Memory B cell (primary cell): Measurements from ENCODE around the gene PGAM1.
"Not testable (repeated sequence)": the region's sequence is repeated elsewhere in the genome, so short reads cannot be mapped to it uniquely, and the experiment has no call there.

Experiments
- ATAC-seq: fragments of 150-1000 bp; cut with Tn5 transposase; 2 replicates; pipeline ENCODE4 v1.10.0; 2021; ENCODE audit warnings: low read depth, mild to moderate bottlenecking, moderate library complexity
- DNase-seq, 2 donors: peaks; one replicate each; pipeline ENCODE4 v3.0.0; 2022; ENCODE audit warnings: low spot score in 2 of 2
- H3K27ac Mint-ChIP-seq: one replicate; pipeline ENCODE4 v1.8.0; 2022; ENCODE audit warnings: mild to moderate bottlenecking, moderate library complexity, mixed read lengths
- H3K27me3 Mint-ChIP-seq: one replicate; pipeline ENCODE4 v1.8.0; 2022; ENCODE audit warnings: mixed read lengths
- H3K36me3 Mint-ChIP-seq: one replicate; pipeline ENCODE4 v1.8.0; 2022; ENCODE audit warnings: mild to moderate bottlenecking, mixed read lengths
- H3K4me1 Mint-ChIP-seq: one replicate; pipeline ENCODE4 v1.8.0; 2022; ENCODE audit warnings: mixed read lengths
- H3K4me3 Mint-ChIP-seq: one replicate; pipeline ENCODE4 v1.8.0; 2022; ENCODE audit warnings: mild to moderate bottlenecking, moderate library complexity, mixed read lengths
- H3K9me3 Mint-ChIP-seq: one replicate; pipeline ENCODE4 v1.8.0; 2022; ENCODE audit warnings: mixed read lengths

Gene PGAM1

GRCh38 chr10:97454330-97455036 is 28.5 kb downstream of the PGAM1 start:
- Mint-ChIP-seq H3K27ac (peak overlapping the region; percentile 59), H3K4me1 (peaks cover 7% of the 10 kb centered on the region), H3K27me3 (no peaks in the 10 kb centered on the region), H3K36me3 (peaks cover 16% of the 10 kb centered on the region), H3K4me3 (no peak overlapping the region), H3K9me3 (no peaks in the 10 kb centered on the region)
- ATAC-seq (no peak), DNase-seq (no peak)

GRCh38 chr10:97456034-97456685 is 30.2 kb downstream of the PGAM1 start:
- no peaks in the 10 kb centered on the region for H3K27me3 Mint-ChIP-seq
- DNase-seq, result no peak
- H3K36me3 Mint-ChIP-seq, result peaks cover 19% of the 10 kb centered on the region
- H3K4me1 Mint-ChIP-seq, result no peaks in the 10 kb centered on the region
- no peaks in the 10 kb centered on the region for H3K9me3 Mint-ChIP-seq
- H3K4me3 Mint-ChIP-seq, result no peak overlapping the region
- peak overlapping the region; percentile 48 for H3K27ac Mint-ChIP-seq
- ATAC-seq, result no peak

- H3K4me3 Mint-ChIP-seq, result no peak overlapping the region
- no peaks in the 10 kb centered on the region for H3K9me3 Mint-ChIP-seq
- DNase-seq, result no peak
- no peaks in the 10 kb centered on the region for H3K27me3 Mint-ChIP-seq
- no peaks in the 10 kb centered on the region for H3K4me1 Mint-ChIP-seq
- peaks cover 21% of the 10 kb centered on the region for H3K36me3 Mint-ChIP-seq
- H3K27ac Mint-ChIP-seq, result peak overlapping the region; percentile 48
- ATAC-seq, result no peak
Observed at GRCh38 chr10:97456686-97457065, 30.7 kb downstream of the PGAM1 start.

- DNase-seq (no peak), ATAC-seq (no peak)
- no peaks in the 10 kb centered on the region for H3K9me3 Mint-ChIP-seq
- no peak overlapping the region for H3K27ac Mint-ChIP-seq
- H3K4me3 Mint-ChIP-seq, result no peak overlapping the region
- H3K36me3 Mint-ChIP-seq, result peaks cover 25% of the 10 kb centered on the region
- no peaks in the 10 kb centered on the region for H3K4me1 Mint-ChIP-seq
- H3K27me3 Mint-ChIP-seq, result no peaks in the 10 kb centered on the region
Observed at GRCh38 chr10:97459111-97459510, 33.1 kb downstream of the PGAM1 start.

GRCh38 chr10:97459933-97460332 is 33.9 kb downstream of the PGAM1 start:
- no peaks in the 10 kb centered on the region for H3K4me1 Mint-ChIP-seq

GRCh38 chr10:97462309-97462708 is 36.3 kb downstream of the PGAM1 start:
- Mint-ChIP-seq H3K4me1 (no peaks in the 10 kb centered on the region), H3K9me3 (no peaks in the 10 kb centered on the region), H3K36me3 (peaks cover 28% of the 10 kb centered on the region), H3K4me3 (no peak overlapping the region), H3K27ac (no peak overlapping the region), H3K27me3 (no peaks in the 10 kb centered on the region)
- DNase-seq (no peak), ATAC-seq (no peak)

More at GRCh38 chr10:97459933-97460332, 33.9 kb downstream of the PGAM1 start:
- H3K4me3 Mint-ChIP-seq, result no peak overlapping the region
- no peak overlapping the region for H3K27ac Mint-ChIP-seq
- H3K9me3 Mint-ChIP-seq, result no peaks in the 10 kb centered on the region
- ATAC-seq (no peak), DNase-seq (no peak)
- H3K27me3 Mint-ChIP-seq, result no peaks in the 10 kb centered on the region
- peaks cover 26% of the 10 kb centered on the region for H3K36me3 Mint-ChIP-seq

- DNase-seq (peak; percentile 35 to 38), ATAC-seq (peak; percentile 56)
- Mint-ChIP-seq H3K9me3 (no peaks in the 10 kb centered on the region), H3K36me3 (peaks cover 25% of the 10 kb centered on the region), H3K4me3 (no peak overlapping the region), H3K4me1 (no peaks in the 10 kb centered on the region), H3K27me3 (no peaks in the 10 kb centered on the region), H3K27ac (peak overlapping the region; percentile 17)
Observed at GRCh38 chr10:97463363-97464132, 37.6 kb downstream of the PGAM1 start.

GRCh38 chr10:97464226-97464625 is 38.2 kb downstream of the PGAM1 start:
- H3K27ac Mint-ChIP-seq, result peak overlapping the region; percentile 17
- DNase-seq (no peak), ATAC-seq (no peak)
- H3K27me3 Mint-ChIP-seq, result no peaks in the 10 kb centered on the region
- peaks cover 20% of the 10 kb centered on the region for H3K36me3 Mint-ChIP-seq
- no peaks in the 10 kb centered on the region for H3K4me1 Mint-ChIP-seq
- H3K9me3 Mint-ChIP-seq, result no peaks in the 10 kb centered on the region
- no peak overlapping the region for H3K4me3 Mint-ChIP-seq

- H3K27me3 Mint-ChIP-seq, result no peaks in the 10 kb centered on the region
- ATAC-seq, result no peak
- no peak overlapping the region for H3K27ac Mint-ChIP-seq
- no peak overlapping the region for H3K4me3 Mint-ChIP-seq
- DNase-seq, result no peak
- no peaks in the 10 kb centered on the region for H3K9me3 Mint-ChIP-seq
- no peaks in the 10 kb centered on the region for H3K4me1 Mint-ChIP-seq
- peaks cover 16% of the 10 kb centered on the region for H3K36me3 Mint-ChIP-seq
Observed at GRCh38 chr10:97465982-97466381, 40.0 kb downstream of the PGAM1 start.

- H3K27ac Mint-ChIP-seq, result no peak overlapping the region
- DNase-seq (no peak), ATAC-seq (no peak)
- no peaks in the 10 kb centered on the region for H3K27me3 Mint-ChIP-seq
- no peaks in the 10 kb centered on the region for H3K9me3 Mint-ChIP-seq
- H3K4me3 Mint-ChIP-seq, result no peak overlapping the region
- no peaks in the 10 kb centered on the region for H3K4me1 Mint-ChIP-seq
- H3K36me3 Mint-ChIP-seq, result peaks cover 15% of the 10 kb centered on the region
Observed at GRCh38 chr10:97466755-97467154, 40.8 kb downstream of the PGAM1 start.

GRCh38 chr10:97468162-97468561 is 42.2 kb downstream of the PGAM1 start:
- Mint-ChIP-seq H3K36me3 (peaks cover 12% of the 10 kb centered on the region), H3K9me3 (no peaks in the 10 kb centered on the region), H3K27me3 (no peaks in the 10 kb centered on the region), H3K27ac (no peak overlapping the region), H3K4me3 (no peak overlapping the region), H3K4me1 (no peaks in the 10 kb centered on the region)
- ATAC-seq, result no peak
- DNase-seq, result no peak

GRCh38 chr10:97468781-97469180 is 42.8 kb downstream of the PGAM1 start:
- H3K27ac Mint-ChIP-seq, ATAC-seq, H3K4me1 Mint-ChIP-seq: not testable (repeated sequence)

GRCh38 chr10:97474918-97475317 is 48.9 kb downstream of the PGAM1 start:
- Mint-ChIP-seq H3K9me3 (peaks cover 4% of the 10 kb centered on the region), H3K4me1 (no peaks in the 10 kb centered on the region), H3K36me3 (peaks cover 39% of the 10 kb centered on the region), H3K27ac (no peak overlapping the region), H3K27me3 (no peaks in the 10 kb centered on the region), H3K4me3 (no peak overlapping the region)
- DNase-seq (no peak), ATAC-seq (no peak)

More at GRCh38 chr10:97468781-97469180, 42.8 kb downstream of the PGAM1 start:
- peaks cover 15% of the 10 kb centered on the region for H3K36me3 Mint-ChIP-seq
- H3K9me3 Mint-ChIP-seq, H3K4me3 Mint-ChIP-seq, H3K27me3 Mint-ChIP-seq, DNase-seq: not testable (repeated sequence)

GRCh38 chr10:97475936-97476594 is 50.1 kb downstream of the PGAM1 start:
- ATAC-seq (no peak), DNase-seq (no peak)
- no peaks in the 10 kb centered on the region for H3K4me1 Mint-ChIP-seq
- H3K36me3 Mint-ChIP-seq, result peaks cover 44% of the 10 kb centered on the region
- H3K9me3 Mint-ChIP-seq, result peaks cover 4% of the 10 kb centered on the region
- H3K4me3 Mint-ChIP-seq, result no peak overlapping the region
- no peak overlapping the region for H3K27ac Mint-ChIP-seq
- H3K27me3 Mint-ChIP-seq, result no peaks in the 10 kb centered on the region
